Glutamatergic neuron (in vitro differentiated cells): Measurements from ENCODE around the gene PLXDC1. TPM values are rescaled to one million over a fixed set of nuclear protein-coding genes. Genes with fewer than 3 reads are reported as not detected.
"Not testable (repeated sequence)": the region's sequence is repeated elsewhere in the genome, so short reads cannot be mapped to it uniquely, and the experiment has no call there.

Source experiments
- DNase-seq: peaks from one replicate; pipeline ENCODE4 v3.0.0; 2022
- H3K27ac Mint-ChIP-seq: one replicate; pipeline ENCODE4 v1.8.0; 2020; ENCODE audit warnings: mild to moderate bottlenecking, mixed read lengths, inconsistent platforms; ENCODE audit not compliant: unreplicated experiment
- H3K27me3 Mint-ChIP-seq: one replicate; pipeline ENCODE4 v1.8.0; 2020; ENCODE audit warnings: mild to moderate bottlenecking, moderate library complexity, mixed read lengths, inconsistent platforms; ENCODE audit not compliant: unreplicated experiment
- H3K36me3 Mint-ChIP-seq: one replicate; pipeline ENCODE4 v1.8.0; 2020; ENCODE audit warnings: mild to moderate bottlenecking, mixed read lengths, inconsistent platforms; ENCODE audit not compliant: unreplicated experiment
- H3K4me1 Mint-ChIP-seq: one replicate; pipeline ENCODE4 v1.8.0; 2020; ENCODE audit warnings: mild to moderate bottlenecking, low read depth, mixed read lengths, inconsistent platforms; ENCODE audit not compliant: unreplicated experiment
- H3K4me3 Mint-ChIP-seq: one replicate; pipeline ENCODE4 v1.8.0; 2020; ENCODE audit warnings: mild to moderate bottlenecking, mixed read lengths, inconsistent platforms; ENCODE audit not compliant: unreplicated experiment
- H3K9me3 Mint-ChIP-seq: one replicate; pipeline ENCODE4 v1.8.0; 2020; ENCODE audit warnings: mild to moderate bottlenecking, moderate library complexity, mixed read lengths, inconsistent platforms; ENCODE audit not compliant: unreplicated experiment
- total RNA-seq: library from RNA; stranded (reverse); fragmentation: NEBNext Ultra II Directional; extraction: Animal tissue kit (Norgen Biotek cat#: 25700); gene quantifications from one replicate; pipeline ENCODE4 v1.2.1, GENCODE V29; 2021; ENCODE audit not compliant: unreplicated experiment
- TF ChIP-seq, protein P1 (sequence below): fragments of 200-600 bp; sonication (generic); IDR thresholded peaks from one replicate; pipeline ENCODE4 v1.5.0; 2021; ENCODE audit not compliant: partially characterized antibody, unreplicated experiment

PLXDC1 gene
- total RNA-seq, 1 donor from 2014 or later = not detected

DNA sequence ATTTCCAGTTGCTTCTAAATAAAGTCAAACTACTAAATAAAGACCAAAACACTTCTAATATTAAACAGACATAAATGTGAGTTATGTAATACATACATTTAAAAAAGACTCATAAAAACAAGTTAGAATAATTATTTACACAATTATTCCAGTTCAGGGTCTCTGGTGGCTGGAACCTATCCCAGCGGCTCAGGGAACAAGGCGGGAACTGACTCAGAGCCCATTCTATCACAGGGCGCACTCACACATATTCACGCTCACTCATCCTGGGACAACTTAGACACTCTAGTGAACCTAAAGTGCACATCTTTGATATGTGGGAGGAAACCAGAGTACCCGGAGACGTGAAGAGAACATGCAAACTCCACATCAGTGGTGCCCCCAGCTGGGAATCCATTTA lies 25.0 kb downstream of the PLXDC1 start:
- TF ChIP-seq, protein P1, sequence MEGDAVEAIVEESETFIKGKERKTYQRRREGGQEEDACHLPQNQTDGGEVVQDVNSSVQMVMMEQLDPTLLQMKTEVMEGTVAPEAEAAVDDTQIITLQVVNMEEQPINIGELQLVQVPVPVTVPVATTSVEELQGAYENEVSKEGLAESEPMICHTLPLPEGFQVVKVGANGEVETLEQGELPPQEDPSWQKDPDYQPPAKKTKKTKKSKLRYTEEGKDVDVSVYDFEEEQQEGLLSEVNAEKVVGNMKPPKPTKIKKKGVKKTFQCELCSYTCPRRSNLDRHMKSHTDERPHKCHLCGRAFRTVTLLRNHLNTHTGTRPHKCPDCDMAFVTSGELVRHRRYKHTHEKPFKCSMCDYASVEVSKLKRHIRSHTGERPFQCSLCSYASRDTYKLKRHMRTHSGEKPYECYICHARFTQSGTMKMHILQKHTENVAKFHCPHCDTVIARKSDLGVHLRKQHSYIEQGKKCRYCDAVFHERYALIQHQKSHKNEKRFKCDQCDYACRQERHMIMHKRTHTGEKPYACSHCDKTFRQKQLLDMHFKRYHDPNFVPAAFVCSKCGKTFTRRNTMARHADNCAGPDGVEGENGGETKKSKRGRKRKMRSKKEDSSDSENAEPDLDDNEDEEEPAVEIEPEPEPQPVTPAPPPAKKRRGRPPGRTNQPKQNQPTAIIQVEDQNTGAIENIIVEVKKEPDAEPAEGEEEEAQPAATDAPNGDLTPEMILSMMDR = no peak
- Mint-ChIP-seq H3K4me1 (no peaks in the 10 kb centered on the region), H3K9me3 (no peaks in the 10 kb centered on the region), H3K27me3 (peaks cover 2% of the 10 kb centered on the region), H3K27ac (no peak overlapping the region), H3K36me3 (no peaks in the 10 kb centered on the region), H3K4me3 (no peak overlapping the region)
- DNase-seq = no peak

DNA sequence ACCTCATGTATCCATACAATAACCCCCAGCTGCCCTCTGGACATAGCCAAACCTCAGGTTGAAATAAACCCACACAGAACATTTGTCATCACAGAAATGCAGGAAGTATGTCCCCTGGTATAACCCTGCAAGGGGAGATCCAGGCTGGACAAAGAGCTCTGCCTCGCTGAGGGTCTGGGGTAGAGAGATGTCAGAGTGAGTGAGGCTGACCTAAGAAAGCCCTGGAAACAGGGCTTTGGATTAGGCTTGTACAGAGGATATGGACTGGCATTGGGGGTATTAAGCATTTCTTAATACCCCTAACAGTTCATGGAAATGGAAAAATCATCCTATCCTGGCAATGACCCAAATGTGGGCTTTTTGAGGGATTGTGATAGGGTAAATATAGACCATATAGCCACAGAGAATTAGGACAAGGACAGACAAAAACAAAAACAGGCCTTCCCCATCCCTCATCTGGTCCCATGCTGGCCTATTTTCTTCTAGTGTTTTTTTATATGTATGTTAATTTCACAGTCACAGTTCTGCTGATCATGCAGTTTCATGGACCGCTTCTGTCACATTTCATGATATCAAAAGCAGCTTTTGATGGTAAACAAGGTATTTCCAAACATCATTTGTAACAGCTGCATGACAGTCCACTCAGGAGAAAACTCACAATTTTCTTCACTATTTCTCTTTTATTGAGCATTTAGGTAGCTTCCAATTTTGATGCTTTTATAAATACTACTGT lies 26.1 kb downstream of the PLXDC1 start:
- no peak overlapping the region for H3K4me3 Mint-ChIP-seq
- no peaks in the 10 kb centered on the region for H3K4me1 Mint-ChIP-seq
- no peaks in the 10 kb centered on the region for H3K36me3 Mint-ChIP-seq
- TF ChIP-seq, protein P1 = no peak
- H3K9me3 Mint-ChIP-seq = peaks cover 2% of the 10 kb centered on the region
- no peaks in the 10 kb centered on the region for H3K27me3 Mint-ChIP-seq
- no peak overlapping the region for H3K27ac Mint-ChIP-seq
- no peak for DNase-seq

DNA sequence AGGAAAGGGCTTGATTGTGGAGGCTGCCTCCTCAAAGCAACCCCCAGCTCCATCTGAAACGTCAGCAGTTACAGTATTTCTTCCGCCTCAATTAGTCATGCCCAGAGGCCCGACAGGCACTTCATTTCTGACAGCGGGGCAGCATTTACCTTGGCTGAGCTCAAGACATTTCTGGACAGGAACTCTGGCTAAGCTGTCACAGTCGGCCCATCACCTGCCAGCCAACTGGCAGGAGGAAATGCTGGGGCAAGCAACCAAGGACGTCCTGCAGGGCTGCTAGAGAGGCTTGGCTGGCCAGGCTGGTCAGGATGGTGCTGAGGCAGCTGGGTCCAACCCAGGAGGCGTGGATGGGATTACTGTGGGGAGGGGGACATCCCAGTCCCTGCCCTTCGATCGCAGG lies 27.8 kb downstream of the PLXDC1 start:
- H3K4me3 Mint-ChIP-seq = no peak overlapping the region
- no peak for DNase-seq
- no peak overlapping the region for H3K27ac Mint-ChIP-seq
- H3K9me3 Mint-ChIP-seq = peaks cover 2% of the 10 kb centered on the region
- H3K36me3 Mint-ChIP-seq = no peaks in the 10 kb centered on the region
- H3K4me1 Mint-ChIP-seq = no peaks in the 10 kb centered on the region
- H3K27me3 Mint-ChIP-seq = no peaks in the 10 kb centered on the region
- TF ChIP-seq, protein P1 = no peak

DNA sequence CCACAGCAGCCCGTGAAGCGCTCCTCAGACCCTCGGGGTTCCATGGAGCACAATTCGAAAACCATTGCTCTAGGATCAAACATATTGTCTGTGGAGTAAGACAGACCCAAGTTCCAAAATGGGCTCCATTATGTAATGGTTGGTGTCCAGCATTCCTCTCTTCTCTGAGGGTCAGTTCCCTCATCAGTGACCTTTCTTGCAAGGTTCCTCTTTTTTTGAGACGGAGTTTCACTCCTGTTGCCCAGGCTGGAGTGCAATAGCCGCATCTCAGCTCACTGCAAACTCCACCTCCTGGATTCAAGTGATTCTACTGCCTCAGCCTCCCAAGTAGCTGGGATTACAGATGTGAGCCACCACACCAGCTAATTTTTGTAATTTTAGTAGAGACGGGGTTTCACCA lies 28.4 kb downstream of the PLXDC1 start:
- Mint-ChIP-seq H3K4me3 (no peak overlapping the region), H3K9me3 (peaks cover 2% of the 10 kb centered on the region), H3K27ac (no peak overlapping the region), H3K4me1 (no peaks in the 10 kb centered on the region), H3K27me3 (no peaks in the 10 kb centered on the region), H3K36me3 (no peaks in the 10 kb centered on the region)
- TF ChIP-seq, protein P1 = no peak
- DNase-seq = no peak

DNA sequence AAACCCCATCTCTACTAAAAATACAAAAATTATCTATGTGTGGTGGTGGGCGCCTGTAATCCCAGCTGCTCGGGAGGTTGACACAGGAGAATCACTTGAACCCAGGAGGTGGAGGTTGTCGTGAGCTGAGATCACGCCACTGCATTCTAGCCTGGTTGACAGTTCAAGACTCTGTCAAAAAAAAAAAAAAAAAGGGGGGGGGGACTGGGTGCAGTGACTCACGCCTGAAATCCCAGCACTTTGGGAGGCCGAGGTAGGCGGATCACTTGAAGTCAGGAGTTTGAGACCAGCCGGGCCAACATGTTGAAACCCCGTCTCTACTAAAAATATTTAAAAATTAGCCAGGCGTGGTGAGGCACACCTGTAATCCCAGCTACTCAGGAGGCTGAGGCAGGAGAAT lies 29.5 kb downstream of the PLXDC1 start:
- H3K4me3 Mint-ChIP-seq, H3K27me3 Mint-ChIP-seq, H3K36me3 Mint-ChIP-seq, H3K4me1 Mint-ChIP-seq, H3K9me3 Mint-ChIP-seq, DNase-seq, H3K27ac Mint-ChIP-seq: not testable (repeated sequence)
